ENCODE results near the gene SLC16A14.
"Not testable (repeated sequence)": the region's sequence is repeated elsewhere in the genome, so short reads cannot be mapped to it uniquely, and the experiment has no call there.

The SLC16A14 gene, protein sequence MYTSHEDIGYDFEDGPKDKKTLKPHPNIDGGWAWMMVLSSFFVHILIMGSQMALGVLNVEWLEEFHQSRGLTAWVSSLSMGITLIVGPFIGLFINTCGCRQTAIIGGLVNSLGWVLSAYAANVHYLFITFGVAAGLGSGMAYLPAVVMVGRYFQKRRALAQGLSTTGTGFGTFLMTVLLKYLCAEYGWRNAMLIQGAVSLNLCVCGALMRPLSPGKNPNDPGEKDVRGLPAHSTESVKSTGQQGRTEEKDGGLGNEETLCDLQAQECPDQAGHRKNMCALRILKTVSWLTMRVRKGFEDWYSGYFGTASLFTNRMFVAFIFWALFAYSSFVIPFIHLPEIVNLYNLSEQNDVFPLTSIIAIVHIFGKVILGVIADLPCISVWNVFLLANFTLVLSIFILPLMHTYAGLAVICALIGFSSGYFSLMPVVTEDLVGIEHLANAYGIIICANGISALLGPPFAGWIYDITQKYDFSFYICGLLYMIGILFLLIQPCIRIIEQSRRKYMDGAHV

DNA sequence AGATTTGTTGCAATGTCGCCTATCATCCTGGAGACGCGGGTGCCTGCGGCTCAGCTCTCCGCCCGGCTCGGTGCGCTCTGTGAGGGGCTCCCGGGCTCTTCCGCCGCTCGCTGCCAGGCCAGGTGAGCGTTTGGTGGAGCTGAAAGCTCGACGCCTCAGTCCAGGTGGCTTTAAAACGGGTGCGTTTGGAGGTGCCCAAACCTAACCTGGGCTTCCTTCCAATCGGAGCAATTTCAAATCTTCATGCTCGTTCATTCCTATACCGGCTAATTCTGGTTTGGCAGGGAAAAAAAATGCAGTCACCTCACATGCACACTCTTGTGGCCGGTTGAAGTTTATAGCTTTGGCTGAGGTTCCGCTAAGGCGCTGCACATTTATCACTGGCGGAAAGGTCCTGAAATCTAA is at the start of gene SLC16A14:
SLC16A14 (minus strand) TSS at position 274 of the 405 bp plus-strand sequence. CDS start 9,572 bp downstream, outside the sequence.
- in situ Hi-C loops (cut with MboI; ENCODE audit: low sequenced_read_pairs), result no loop called here

DNA sequence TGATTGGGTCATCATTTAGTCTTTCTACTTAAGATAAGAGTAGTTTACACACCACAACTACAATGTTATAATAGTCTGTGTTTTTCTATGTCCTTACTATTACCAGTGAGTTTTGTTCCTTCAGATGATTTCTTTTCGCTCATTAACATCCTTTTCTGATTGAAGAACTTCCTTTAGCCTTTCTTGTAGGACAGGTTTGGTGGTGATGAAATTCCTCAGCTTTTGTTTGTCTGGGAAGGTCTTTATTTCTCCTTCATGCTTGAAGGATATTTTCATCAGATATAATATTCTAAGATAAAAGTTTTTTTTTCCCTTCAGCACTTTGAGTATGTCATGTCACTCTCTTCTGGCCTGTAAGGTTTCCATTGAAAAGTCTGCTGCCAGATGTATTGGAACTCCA is 38.0 kb upstream of the SLC16A14 start:
- in situ Hi-C loops (cut with MboI; ENCODE audit: low sequenced_read_pairs), result no loop called here

DNA sequence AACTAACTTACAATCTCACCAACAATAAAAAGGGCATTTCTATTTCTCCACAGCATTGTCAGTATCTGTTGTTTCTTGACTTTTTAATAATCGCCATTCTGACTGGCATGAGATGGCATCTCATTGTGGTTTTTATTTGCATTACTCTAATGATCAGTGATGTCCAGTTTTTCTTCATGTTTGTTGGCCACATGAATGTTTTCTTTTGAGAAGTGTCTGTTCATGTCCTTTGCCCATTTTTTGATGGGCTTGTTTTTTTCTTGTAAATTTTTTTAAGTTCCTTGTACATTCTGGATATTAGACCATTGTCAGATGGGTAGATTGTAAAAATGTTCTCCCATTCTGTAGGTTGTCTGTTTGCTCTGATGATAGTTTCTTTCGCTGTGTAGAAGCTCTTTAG is 33.2 kb upstream of the SLC16A14 start:
- in situ Hi-C loops (cut with MboI; ENCODE audit: low sequenced_read_pairs), result not testable (repeated sequence)

DNA sequence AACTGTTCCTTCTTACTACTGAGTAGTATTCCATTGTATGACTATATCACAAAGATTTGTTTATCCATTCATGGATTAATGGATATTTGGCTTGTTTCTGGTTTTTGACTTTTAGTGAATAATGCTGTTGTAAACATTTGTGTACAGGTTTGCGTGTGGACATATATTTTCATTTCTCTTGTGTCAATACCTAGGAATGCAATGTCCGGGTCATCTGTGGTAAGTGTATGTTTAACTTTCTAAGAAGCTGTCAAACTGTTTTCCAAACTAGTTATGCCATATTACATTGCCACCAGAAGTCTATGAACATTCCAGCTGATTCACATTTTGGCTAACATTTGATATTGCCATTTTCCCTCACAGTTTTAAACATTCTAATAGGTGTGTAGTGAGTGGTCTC is 29.1 kb upstream of the SLC16A14 start:
- in situ Hi-C loops (cut with MboI; ENCODE audit: low sequenced_read_pairs), result no loop called here

DNA sequence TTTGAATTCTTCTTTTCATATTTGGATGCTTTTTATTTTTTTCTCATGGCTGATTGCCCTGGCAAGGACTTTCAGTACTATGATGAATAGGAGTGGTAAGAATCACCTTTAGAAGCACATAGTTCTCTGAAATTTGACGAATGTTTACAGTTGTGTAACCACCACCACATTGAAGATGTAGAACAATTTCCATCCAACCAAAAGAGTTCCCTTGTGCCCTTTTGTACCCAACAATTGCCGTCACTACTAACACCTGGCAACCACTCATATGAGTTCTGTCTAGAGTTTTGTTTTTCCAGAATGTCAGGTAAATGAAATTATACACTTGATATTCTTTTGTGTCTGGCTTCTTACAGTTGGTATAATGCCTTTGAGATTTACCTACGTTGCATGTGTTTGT is 28.7 kb upstream of the SLC16A14 start:
- in situ Hi-C loops (cut with MboI; ENCODE audit: low sequenced_read_pairs), result no loop called here

DNA sequence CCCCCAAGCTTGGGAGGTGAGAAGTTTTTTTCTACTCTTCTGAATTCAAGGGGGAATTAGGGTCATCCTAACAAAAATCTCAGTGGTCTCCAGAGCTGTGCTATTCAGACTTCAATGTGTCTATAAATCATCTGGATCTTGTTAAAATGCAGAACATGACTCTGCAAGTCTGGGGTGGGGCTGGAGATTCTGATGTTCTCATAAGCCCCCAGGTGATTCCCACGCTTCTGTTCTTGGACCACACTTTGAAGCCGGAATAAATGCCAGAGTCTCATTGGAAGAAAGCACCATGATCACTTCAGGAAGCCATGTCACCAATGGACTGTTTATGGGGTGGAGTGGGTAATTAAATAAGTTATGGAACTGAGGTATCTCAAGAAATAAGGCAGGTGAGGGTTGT is 22.2 kb upstream of the SLC16A14 start:
- in situ Hi-C loops (cut with MboI; ENCODE audit: low sequenced_read_pairs), result no loop called here

DNA sequence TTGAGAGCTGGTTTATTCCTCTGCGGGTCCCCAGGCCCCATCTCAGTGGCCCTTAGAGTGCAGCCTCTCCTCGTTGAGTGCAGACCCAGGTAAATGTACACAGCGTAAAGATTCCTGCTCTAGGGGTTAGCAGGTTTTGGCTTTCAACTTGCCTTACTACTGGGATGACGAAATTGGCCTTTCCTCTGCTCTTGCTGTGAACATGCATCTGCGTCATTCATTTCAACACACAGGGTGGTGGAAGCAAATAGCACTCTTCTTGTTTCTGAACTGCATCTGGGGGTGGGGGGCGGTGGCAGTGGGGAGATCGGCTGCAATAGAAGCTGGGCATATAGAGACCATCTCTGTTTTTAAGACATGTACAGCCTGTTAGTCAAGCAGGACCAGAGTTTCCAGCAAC is 16.5 kb upstream of the SLC16A14 start:
- in situ Hi-C loops (cut with MboI; ENCODE audit: low sequenced_read_pairs), result no loop called here

DNA sequence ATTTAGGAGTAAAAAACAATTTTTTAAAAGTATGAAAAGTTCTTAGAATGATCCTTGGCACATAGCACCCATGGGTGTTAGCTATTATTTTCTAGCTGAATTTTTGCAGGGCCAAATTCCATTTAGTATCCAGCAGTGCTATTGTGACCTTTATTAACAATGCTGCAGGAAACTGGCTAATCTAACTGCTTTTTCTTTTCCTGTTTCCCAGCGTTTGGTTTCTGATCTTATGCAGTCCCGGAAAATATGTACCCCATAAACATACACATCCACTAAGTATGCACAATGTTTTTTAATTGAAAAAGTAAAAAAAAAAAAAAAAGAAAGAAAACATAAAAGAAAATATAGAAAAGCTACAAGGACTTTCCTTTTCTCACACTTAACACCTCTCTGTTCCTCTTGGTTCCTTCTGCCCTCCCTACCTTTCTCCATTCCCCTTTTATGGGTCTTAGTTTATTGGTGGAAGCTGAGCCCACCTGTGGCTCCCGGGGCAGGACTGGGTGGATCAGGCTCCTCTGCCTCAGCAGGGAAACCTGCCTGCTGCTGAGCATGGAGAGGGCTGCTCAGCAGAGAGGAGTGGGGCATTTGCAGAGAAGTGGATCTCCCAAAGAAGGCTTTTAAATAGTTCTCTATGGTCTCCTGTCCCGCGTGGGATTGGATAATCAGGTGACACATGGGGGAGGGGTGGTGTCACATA is 9.3 kb upstream of the SLC16A14 start:
- in situ Hi-C loops (cut with MboI; ENCODE audit: low sequenced_read_pairs), result no loop called here

DNA sequence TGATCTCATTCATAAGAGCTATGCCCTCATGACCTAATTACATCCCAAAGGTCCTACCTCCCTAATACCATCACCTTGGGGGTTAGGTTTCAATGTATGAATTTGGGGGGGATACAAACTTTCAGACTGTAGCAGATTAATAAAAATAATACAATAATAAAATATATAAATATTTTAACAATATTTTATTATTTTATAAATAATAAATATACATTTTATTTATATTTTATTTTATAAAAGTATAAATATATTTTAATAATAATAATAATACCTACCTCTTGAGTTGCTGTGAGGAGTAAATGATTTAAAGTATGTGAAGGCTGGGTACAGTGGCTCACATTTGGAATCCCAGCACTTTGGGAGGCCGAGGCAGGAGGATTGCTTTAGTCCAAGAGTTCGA is 8.1 kb upstream of the SLC16A14 start:
- in situ Hi-C loops (cut with MboI; ENCODE audit: low sequenced_read_pairs), result no loop called here

DNA sequence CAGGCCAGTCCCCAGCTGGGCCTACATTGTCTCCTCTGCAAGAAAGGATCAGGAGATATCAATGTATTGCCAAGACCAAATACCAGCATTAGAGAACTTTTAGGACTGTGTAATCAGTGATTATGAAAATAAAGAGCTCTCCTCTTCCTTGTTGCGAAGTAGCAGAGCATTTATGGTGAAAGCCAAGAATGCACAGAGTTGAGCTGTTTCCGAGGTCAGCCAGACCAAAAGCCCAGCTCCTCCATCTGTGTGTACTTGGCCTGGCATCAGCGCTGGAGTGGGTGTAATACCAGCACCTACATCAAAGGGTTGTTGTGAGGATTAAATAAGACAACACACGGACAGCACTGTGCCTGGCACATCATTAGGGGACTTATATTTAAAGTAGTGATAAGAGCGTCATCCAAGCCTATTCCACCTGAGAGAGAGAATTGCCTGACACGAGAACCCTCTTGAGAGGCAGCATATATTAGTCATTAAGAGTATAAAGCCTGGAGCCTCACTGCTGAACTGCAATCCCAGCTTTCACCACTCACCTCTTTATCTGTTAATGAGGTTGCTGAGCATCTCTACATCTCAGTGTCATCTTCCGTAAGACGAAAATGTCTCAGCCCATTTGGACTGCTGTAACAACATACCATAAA is 7.4 kb upstream of the SLC16A14 start:
- in situ Hi-C loops (cut with MboI; ENCODE audit: low sequenced_read_pairs), result no loop called here

DNA sequence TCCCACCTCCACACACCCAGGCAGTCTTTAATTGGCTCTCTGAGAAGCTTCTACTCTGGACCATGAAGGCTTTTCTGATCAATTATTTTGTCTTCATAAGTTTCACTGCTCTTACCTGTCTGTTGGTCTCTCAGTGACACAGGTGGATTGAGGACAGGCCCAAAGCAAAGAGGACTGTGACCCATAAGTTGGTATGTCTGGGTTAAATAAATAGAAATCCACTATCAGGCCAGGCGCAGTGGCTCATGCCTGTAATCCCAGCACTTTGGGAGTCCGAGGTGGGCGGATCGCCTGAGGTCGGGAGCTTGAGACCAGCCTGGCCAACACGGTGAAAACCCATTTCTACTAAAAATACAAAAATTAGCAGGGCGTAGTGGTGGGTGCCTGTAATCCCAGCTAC is 2.7 kb upstream of the SLC16A14 start:
- in situ Hi-C loops (cut with MboI; ENCODE audit: low sequenced_read_pairs), result no loop called here

DNA sequence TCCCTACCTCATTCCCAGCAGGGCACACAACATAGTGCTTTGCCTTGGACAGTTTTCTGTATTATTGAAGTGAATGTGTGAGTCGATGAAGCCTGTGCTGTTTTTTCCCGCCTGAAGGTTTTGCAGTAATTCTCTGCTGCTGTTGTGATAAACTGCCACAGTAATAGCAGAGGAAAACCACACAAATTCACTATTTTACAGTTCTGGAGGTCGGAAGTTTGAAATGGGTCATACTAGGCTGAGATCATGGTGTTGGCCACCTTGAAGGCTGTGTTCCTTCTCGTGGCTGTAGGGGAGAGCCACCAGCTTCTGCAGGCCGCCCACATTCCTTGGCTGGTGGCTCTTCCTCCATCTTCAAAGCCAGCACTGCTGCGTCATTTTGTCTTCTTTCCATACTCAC is 678 bp upstream of the SLC16A14 start:
- in situ Hi-C loops (cut with MboI; ENCODE audit: low sequenced_read_pairs), result no loop called here

DNA sequence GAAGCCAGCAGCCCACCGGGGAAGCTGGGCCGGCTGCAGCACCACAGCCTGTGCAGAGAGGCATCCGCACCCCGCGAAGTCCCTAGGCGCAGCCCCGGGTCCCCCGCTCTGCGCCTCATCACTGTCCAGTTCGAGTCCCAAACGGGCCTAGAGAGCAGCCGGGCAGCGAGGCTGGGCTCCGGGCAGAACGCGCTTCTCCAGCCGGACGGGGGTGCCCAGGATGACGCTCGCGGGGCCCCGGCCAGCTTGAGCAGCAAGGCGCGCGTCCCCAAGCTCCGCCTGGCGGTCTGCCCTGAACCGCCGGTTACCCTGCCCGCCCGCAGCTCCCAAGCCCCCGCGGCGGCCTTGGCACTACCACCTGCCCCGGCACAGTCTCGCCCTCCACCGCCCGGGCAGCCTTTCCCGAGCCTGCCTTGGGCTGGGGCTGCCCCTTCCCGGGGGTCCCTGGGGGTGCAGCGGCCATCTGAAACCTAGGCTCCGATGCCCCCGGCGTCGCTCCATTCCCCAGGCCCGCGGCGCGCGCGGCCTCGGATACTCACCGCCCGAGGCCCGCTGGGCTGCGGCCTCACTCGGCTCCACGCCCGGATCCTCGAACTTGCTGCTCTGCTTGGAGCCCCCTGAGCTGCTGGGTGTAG is 591 bp downstream of the SLC16A14 start:
- in situ Hi-C loops (cut with MboI; ENCODE audit: low sequenced_read_pairs), result no loop called here

DNA sequence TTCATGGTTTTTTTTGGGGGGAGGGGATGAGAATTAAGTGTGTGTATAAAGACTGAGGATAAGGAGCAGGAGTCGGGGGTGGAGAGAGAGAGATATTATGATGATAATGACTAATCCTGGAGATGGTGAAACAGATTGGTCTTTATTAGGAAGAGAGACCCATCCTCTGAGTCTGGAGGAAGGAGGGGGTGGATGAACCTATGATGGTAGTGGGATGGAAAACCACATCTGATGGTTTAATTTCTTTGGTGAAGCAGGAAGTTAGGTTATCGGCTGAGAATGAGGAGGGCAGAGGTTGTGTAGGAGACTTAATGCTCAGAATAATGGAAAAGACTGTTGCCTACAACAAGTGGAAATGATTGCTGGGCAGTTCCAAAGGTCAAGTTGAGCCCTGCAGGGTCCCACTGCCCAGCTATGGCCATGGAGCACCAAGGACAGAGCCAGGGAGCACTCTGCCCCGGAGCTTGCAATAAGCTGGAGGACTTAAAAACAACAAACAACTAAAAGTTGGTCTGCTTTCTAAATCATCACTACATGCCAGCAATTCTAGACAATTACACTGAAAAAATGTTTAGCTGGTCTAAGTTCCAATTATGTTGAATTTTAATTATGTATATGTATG is 7.9 kb downstream of the SLC16A14 start:
- in situ Hi-C loops (cut with MboI; ENCODE audit: low sequenced_read_pairs), result no loop called here

DNA sequence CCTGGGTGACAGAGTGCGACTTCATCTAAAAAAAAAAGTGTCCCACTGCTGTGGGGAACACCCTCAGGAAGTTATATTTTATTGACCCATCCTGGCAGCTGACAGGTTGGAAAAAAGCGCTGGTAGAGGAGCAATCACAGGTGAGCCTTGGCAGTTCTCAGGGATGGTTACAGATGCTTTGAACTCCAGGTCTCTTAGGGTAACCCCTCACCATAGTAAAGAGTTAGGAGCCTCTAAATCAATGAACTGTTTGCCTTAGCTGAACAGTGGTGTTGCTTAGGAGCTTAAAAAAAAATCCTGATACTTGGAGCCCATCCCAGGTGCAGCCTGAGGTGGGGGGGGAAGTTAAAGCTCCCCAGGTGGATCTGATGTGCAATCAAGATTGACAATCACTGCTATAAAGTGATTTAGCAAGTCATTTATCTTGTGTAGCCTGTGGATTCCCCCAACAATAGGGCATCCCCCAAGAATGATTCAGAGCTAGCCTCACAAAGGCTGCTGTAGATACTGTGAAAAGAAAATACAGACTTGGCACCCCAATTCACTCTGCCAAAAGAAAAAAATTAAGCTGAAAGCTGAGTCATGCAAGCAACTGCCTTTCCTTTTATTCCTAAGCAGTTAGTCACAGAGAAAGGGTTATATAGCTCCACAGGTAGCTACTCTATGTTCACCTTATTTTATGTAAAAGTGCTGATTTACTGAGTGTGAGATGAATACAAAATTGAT is 14.8 kb downstream of the SLC16A14 start:
- in situ Hi-C loops (cut with MboI; ENCODE audit: low sequenced_read_pairs), result no loop called here

DNA sequence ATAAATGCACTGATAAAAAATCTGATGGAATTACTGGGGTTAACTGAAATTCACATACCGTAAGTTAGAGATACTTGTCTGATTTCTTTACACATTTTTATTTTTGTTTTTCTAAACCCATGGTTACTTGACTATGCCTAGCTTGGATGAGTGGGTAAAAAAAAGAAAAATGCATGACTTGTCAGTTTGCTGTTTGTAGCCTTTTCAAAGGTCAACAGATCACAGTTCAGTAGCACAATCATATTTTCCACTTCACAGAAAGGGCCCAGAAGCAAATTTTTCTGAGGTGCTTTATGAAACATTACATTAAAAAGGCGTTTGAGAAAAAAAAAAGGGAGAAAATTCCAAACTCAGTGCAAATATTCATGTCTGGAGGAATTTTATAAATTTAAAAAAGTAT is 16.4 kb downstream of the SLC16A14 start:
- in situ Hi-C loops (cut with MboI; ENCODE audit: low sequenced_read_pairs), result no loop called here

DNA sequence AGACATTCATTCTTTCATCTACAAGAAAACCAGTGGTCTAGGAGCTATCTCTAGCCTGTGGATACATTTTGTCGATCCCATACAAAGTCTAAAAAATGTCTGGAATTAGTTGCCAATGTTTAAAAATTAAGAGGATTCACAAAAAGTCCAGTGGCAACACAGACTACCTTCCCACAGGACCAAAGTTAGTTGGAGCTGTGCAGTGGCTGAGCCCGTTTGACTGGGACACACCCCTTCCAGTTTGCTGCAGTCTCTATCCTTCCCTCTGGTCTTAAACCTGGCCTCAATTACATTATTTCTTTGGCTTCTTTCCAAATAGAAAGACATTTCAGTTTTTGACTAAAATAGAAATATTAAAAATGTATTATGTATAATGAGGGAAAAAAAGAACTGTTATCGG is 18.6 kb downstream of the SLC16A14 start:
- in situ Hi-C loops (cut with MboI; ENCODE audit: low sequenced_read_pairs), result no loop called here

DNA sequence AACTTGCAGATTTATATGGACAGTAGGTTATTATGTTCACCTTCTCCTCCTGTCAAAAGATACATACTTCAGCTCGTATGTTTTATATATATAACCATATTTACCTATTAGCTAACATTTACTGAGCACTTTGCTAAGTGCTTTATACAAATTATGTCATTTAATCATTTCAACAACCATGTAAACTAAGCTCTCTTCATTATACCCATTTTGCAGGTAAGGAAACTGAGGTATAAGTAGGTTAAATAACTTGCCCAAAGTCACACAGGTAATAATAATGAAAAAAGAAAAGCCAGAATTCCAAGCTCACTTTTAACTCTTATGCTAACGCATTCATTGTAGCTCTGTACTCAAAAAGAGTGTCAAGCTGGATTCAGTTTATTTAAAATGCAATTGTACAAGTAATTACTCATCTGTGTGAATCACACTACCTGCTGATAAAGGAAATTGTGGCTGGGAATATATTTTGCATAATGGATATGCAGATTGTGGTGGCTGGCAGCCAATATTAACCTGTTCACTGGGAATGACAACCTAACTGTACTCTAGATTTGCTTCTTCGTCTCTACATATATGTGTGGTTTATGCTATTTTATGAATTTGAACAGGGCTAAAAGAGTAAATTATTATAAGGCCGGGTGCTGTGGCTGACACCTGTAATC is 20.6 kb downstream of the SLC16A14 start:
- in situ Hi-C loops (cut with MboI; ENCODE audit: low sequenced_read_pairs), result no loop called here

DNA sequence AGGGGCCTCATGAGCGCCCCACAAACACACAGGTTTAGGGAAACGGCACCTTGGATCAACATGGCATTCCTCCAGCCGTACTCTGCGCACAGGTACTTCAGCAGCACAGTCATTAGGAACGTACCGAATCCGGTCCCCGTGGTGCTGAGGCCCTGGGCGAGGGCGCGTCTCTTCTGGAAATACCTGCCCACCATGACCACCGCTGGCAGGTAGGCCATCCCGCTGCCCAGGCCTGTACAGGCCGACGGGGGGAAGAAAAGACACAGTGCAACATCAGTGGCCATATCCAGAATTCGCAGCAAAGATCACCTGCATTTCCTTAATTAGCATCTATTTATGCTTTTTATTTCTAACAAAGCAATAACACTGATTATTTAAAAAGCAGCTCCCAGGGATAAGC is 22.2 kb downstream of the SLC16A14 start:
- in situ Hi-C loops (cut with MboI; ENCODE audit: low sequenced_read_pairs), result no loop called here

DNA sequence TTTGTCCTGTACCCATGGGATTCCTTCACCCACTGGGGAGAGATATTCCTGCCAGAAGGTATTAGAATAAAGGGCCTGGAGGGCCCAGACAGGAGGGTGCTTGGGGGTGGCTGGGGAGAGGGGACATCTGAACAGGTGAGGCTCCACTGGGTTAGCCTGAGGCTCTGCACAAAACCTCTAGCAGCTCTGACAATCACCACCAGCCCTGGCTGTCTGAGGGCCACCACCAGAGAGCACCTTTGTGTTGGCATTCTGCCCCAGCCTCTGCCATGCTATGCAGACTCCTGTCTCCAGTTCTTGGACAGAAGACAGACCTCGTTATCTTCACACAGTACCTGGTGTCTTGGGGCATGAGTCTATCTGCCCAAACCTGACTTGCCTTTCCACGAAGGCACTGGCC is 25.3 kb downstream of the SLC16A14 start:
- in situ Hi-C loops (cut with MboI; ENCODE audit: low sequenced_read_pairs), result no loop called here
